ENCODE measurements around the gene C7orf33.

DNA sequence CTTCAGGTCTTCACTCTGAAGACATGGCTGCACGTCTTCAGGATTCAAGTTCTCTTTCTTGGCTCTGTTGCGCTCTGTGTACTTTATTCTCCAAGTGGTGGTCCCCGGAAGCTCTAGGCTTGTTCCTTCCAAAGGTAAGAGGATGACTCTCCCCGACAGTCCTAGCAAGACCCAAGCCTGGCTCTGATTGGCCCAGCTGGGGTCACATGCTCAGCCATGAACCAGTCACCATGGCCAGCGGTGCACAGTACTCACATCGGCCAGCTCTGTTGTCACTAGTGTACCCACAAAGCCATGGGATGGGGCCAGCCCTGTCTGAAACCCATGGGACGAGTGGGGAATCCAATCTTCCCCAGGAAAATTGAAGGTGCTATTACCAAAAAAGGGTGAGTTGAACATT lies 5.2 kb upstream of the C7orf33 start:
- TF ChIP-seq CTCF (IDR thresholded peaks at IDR 0.05; ENCODE audit: insufficient read depth, low read depth, low read length) (no peak), EZH2 (IDR thresholded peaks at IDR 0.05; ENCODE audit: insufficient read depth, low read length) (no peak)
